ENCODE data around the gene SNX2. TPM values are rescaled to one million over a fixed set of nuclear protein-coding genes. Genes with fewer than 3 reads are reported as not detected.

The SNX2 gene
- total RNA-seq, 1 experiment from 2014 or later = 123 TPM

- CTCF ChIA-PET = no interaction called here
These were observed 6.6 kb downstream of the SNX2 start for GRCh38 chr5:122781465-122781864.

DNA sequence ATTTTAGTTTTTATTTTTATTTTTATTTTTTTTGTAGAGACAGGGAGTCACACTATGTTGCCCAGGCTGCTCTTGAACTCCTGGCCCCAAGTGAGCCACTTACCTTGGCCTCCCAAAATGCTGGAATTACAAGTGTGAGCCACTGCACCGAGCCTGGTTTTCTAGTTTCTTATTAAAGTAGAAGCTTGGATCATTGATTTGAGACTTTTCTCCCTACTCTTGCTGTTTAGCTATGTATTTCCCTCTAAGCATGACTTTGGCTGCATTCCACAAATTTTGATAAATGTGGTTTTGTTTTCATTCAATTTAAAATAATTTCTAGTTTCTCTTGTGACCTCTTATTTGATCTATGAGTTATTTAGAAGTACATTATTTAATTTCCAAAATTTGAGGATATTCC lies 10.4 kb downstream of the SNX2 start:
- H3K27me3 Mint-ChIP-seq (ENCODE audit: insufficient read depth, unreplicated experiment) = no peaks in the 10 kb centered on the region
- no peak for DNase-seq
- H3K27ac Mint-ChIP-seq (ENCODE audit: unreplicated experiment) = no peak overlapping the region
- H3K4me1 Mint-ChIP-seq (ENCODE audit: low read depth, unreplicated experiment) = peaks cover 6% of the 10 kb centered on the region
- H3K36me3 Mint-ChIP-seq (ENCODE audit: insufficient read depth, unreplicated experiment) = peaks cover 28% of the 10 kb centered on the region
- no peak overlapping the region for H3K4me3 ChIP-seq (ENCODE audit: low read depth, low read length)
- no TSS peak for BruUV-seq (replicated peaks)
- ChIA-PET POLR2A (no interaction called here), CTCF (no interaction called here)
- no peak overlapping the region for H3K4me3 Mint-ChIP-seq (ENCODE audit: unreplicated experiment)
- no peaks in the 10 kb centered on the region for H3K27me3 ChIP-seq (replicated peaks; ENCODE audit: control insufficient read depth, insufficient read depth, low read length)
- H3K36me3 ChIP-seq (ENCODE audit: control insufficient read depth, insufficient read depth, low read length) = no peaks in the 10 kb centered on the region
- peaks cover 15% of the 10 kb centered on the region for H3K9me3 Mint-ChIP-seq (ENCODE audit: unreplicated experiment)
- no peak for TF ChIP-seq CTCF (IDR thresholded peaks at IDR 0.05; ENCODE audit: insufficient read depth in 1 of 2, low read depth in 1 of 2, low read length in 1 of 2, severe bottlenecking in 1 of 2, unreplicated experiment in 1 of 2)
- no peaks in the 10 kb centered on the region for H3K4me1 ChIP-seq
- peaks cover 11% of the 10 kb centered on the region; the same call in 1 of the 2 replicates for H3K9me3 ChIP-seq
- intact Hi-C loops (cut with micrococcal nuclease; ENCODE audit: unreplicated experiment) = no loop called here

More at GRCh38 chr5:122781465-122781864, 6.6 kb downstream of the SNX2 start:
- H3K27me3 ChIP-seq (replicated peaks; ENCODE audit: control insufficient read depth, insufficient read depth, low read length) = no peaks in the 10 kb centered on the region
- intact Hi-C loops (cut with micrococcal nuclease; ENCODE audit: unreplicated experiment) = no loop called here
- Mint-ChIP-seq H3K9me3 (ENCODE audit: unreplicated experiment) (peaks cover 15% of the 10 kb centered on the region), H3K27me3 (ENCODE audit: insufficient read depth, unreplicated experiment) (no peaks in the 10 kb centered on the region), H3K27ac (ENCODE audit: unreplicated experiment) (no peak overlapping the region), H3K36me3 (ENCODE audit: insufficient read depth, unreplicated experiment) (peaks cover 8% of the 10 kb centered on the region), H3K4me1 (ENCODE audit: low read depth, unreplicated experiment) (peaks cover 20% of the 10 kb centered on the region), H3K4me3 (ENCODE audit: unreplicated experiment) (no peak overlapping the region)
- TF ChIP-seq CTCF (IDR thresholded peaks at IDR 0.05; ENCODE audit: insufficient read depth in 1 of 2, low read depth in 1 of 2, low read length in 1 of 2, severe bottlenecking in 1 of 2, unreplicated experiment in 1 of 2) = no peak
- BruUV-seq (replicated peaks) = no TSS peak
- H3K4me3 ChIP-seq (ENCODE audit: low read depth, low read length) = no peak overlapping the region
- DNase-seq = no peak
- POLR2A ChIA-PET = interaction anchor here (0.7 kb wide), 1 partner anchor 16 kb away, joined by 3 read pairs; no protein-coding TSS in a partner anchor
- peaks cover 21% of the 10 kb centered on the region for H3K4me1 ChIP-seq
- no peaks in the 10 kb centered on the region for H3K36me3 ChIP-seq (ENCODE audit: control insufficient read depth, insufficient read depth, low read length)
- H3K9me3 ChIP-seq = peaks cover 11% of the 10 kb centered on the region; the same call in 1 of the 2 replicates

- H3K4me3 ChIP-seq (ENCODE audit: low read depth, low read length) = no peak overlapping the region
- peaks cover 21% of the 10 kb centered on the region for H3K36me3 Mint-ChIP-seq (ENCODE audit: insufficient read depth, unreplicated experiment)
- ChIA-PET POLR2A (no interaction called here), CTCF (no interaction called here)
- no peaks in the 10 kb centered on the region for H3K36me3 ChIP-seq (ENCODE audit: control insufficient read depth, insufficient read depth, low read length)
- intact Hi-C loops (cut with micrococcal nuclease; ENCODE audit: unreplicated experiment) = no loop called here
- BruUV-seq (replicated peaks) = no TSS peak
- H3K4me1 ChIP-seq = no peaks in the 10 kb centered on the region
- H3K27me3 Mint-ChIP-seq (ENCODE audit: insufficient read depth, unreplicated experiment) = no peaks in the 10 kb centered on the region
- H3K4me1 Mint-ChIP-seq (ENCODE audit: low read depth, unreplicated experiment) = peaks cover 6% of the 10 kb centered on the region
- peaks cover 15% of the 10 kb centered on the region for H3K9me3 Mint-ChIP-seq (ENCODE audit: unreplicated experiment)
- no peak overlapping the region for H3K4me3 Mint-ChIP-seq (ENCODE audit: unreplicated experiment)
- no peak overlapping the region for H3K27ac Mint-ChIP-seq (ENCODE audit: unreplicated experiment)
- H3K27me3 ChIP-seq (replicated peaks; ENCODE audit: control insufficient read depth, insufficient read depth, low read length) = no peaks in the 10 kb centered on the region
- DNase-seq = no peak
- peaks cover 11% of the 10 kb centered on the region; the same call in 1 of the 2 replicates for H3K9me3 ChIP-seq
- no peak for TF ChIP-seq CTCF (IDR thresholded peaks at IDR 0.05; ENCODE audit: insufficient read depth in 1 of 2, low read depth in 1 of 2, low read length in 1 of 2, severe bottlenecking in 1 of 2, unreplicated experiment in 1 of 2)
These were observed 13.5 kb downstream of the SNX2 start for GRCh38 chr5:122788371-122788770.
